GM18499 (cell line): ENCODE measurements around the gene CTSF.
"Not testable (repeated sequence)": the region's sequence is repeated elsewhere in the genome, so short reads cannot be mapped to it uniquely, and the experiment has no call there.

Experiments
- ATAC-seq: cut with Tn5 transposase; IDR thresholded peaks from one replicate; pipeline ENCODE4 v1.9.1; 2021; ENCODE audit warnings: moderate number of reproducible peaks; ENCODE audit not compliant: insufficient read depth, unreplicated experiment

CTSF gene

DNA sequence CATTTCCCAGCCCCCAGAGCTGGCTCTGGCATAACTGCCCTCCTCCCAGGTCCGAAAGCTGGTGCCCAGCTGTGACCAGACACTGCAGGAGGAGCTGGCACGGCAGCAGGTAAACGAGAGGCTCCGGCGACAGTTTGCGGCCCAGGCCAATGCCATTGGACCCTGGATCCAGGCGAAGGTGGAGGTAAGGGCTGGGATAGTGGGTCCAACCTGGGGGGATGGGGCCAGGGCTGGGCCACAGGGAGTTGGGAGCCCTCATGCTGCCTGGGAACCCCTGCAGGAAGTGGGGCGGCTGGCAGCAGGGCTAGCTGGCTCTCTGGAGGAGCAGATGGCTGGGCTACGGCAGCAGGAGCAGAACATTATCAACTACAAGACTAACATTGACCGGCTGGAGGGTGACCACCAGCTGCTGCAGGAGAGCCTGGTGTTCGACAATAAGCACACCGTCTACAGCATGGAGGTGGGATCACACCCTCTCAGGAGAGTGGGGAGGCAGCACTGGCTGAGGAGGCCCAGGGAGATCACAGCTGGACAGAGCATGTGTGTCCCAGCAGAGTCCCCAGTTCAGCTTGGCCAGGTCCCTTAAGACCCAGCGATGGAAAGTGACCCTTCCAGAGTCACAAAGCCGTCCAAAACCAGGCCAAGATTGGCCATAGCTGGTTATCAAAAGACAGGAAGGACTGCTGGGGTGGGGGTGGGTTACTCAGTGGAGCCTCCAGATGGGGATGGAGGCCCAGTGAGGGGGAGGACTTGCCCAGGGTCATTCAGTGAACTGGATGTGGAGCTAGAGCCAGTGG, 7.0 kb downstream of the CTSF start:
- ATAC-seq: no peak

DNA sequence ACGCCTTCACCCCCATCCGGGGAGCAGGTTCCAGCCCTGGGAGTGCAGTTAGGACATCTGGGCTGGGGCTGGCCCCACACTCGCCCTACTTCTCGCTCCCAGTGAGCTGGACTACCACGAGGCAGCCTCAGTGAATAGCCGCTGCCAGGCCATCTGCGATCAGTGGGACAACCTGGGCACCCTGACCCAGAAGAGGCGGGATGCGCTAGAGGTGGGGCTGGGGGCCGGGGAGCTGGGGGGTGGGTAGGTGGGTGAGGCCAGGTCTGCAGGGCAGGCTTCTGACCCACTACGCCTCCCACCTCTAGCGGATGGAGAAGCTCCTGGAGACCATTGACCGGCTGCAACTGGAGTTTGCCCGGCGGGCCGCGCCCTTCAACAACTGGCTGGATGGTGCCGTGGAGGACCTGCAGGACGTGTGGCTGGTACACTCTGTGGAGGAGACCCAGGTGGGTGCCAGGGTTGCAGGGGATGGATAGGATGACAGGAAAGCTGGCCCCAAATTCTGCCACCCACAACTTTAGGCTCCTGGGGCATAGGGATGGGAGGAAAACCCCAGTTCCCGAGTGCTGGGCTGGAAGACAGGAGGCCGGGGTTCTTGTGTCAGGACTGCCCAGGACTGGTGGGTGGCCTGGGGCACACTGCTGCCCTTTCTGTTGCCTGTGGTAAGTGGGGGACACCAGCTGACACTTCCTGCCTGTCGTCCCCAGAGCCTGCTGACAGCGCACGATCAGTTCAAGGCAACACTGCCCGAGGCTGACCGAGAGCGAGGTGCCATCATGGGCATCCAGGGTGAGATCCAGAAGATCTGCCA, 8.3 kb downstream of the CTSF start:
- no peak for ATAC-seq

DNA sequence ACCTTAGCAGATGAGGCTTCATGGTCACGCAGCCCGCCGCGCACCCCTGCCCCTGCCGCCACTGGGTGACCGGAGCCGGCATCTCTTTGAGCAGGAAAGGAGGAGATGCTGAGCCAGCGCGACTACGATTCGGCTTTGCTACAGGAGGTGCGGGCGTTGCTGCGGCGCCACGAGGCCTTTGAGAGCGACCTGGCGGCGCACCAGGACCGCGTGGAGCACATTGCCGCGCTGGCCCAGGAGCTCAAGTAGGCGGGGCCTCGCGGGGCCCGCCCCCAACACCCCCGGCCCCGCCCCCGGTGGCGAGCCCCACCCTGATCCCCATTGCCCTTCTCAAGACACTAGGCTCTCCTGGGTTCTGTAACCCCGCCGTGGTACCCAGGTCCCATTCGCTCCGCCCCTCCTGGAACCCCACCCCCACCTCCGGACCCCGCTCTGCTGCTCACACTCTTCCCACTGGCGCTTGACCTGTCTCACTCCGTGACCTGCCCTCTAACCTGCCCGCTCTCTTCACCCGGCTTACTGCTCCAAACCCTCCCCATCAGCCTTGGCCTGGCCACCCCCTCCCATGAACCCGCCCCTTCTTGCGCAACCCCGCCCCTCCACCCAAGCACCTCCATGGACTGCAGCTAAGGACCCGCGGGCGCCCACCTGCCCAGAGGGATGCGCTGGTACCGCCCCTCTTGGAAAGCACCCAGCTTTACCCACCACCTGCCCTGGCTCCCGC, 9.1 kb downstream of the CTSF start:
- ATAC-seq: no peak

DNA sequence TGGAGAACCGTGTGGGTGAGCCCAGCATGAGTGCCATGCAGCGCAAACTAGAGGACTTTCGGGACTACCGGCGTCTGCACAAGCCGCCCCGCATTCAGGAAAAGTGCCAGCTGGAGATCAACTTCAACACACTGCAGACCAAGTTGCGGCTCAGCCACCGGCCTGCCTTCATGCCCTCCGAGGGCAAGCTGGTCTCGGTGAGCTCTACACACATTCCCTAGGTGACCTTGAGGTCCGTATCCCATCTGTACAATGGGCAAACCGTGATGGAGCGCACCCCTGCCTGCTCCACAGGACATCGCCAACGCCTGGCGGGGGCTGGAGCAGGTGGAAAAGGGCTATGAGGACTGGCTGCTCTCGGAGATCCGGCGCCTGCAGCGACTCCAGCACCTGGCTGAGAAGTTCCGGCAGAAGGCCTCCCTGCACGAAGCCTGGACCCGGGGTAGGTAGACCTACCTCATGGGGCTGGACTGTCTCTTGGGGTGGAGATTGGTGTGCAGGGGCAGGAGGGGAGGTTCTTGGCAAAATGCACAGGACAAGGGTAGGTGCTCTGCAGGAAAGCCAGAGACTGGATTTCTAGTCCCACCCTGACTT, 10.6 kb downstream of the CTSF start:
- ATAC-seq: no peak

DNA sequence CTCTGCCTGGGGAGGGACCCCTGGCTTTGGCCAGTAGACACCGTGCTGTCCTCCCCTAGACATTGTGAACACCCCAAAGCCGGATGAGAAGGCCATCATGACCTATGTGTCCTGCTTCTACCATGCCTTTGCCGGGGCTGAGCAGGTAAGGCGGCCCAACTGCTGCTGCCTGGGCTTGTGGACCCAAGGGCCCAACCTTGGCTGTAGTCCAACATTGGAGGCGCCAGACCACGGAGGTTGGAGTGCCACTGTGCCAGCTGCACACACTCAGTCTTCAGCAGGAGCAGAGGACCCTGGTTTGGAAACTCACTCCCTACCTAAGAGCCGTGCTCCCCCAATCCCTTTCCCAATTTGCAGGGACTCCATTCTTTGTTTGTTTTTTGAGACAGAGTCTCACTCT, 12.3 kb downstream of the CTSF start:
- ATAC-seq: no peak

DNA sequence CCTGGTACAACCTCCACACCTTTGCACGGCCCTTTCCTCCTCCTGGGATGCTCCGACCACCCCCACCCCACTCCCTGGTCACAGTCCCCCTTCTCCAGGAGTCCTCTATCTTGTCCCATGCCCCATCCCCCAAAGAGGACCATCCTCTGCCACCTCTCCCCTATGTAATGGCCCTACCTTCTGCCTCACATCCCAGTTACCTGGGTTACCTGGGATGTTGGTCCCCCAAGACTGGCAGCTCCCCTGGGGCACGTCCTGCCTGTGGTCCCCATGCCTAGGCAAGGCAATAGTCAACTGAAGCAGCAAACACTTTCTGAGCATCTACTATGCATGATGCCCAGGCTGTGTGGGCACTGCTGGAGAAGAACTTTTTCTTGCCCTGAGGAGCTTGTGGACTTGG, 13.0 kb downstream of the CTSF start:
- no peak for ATAC-seq

DNA sequence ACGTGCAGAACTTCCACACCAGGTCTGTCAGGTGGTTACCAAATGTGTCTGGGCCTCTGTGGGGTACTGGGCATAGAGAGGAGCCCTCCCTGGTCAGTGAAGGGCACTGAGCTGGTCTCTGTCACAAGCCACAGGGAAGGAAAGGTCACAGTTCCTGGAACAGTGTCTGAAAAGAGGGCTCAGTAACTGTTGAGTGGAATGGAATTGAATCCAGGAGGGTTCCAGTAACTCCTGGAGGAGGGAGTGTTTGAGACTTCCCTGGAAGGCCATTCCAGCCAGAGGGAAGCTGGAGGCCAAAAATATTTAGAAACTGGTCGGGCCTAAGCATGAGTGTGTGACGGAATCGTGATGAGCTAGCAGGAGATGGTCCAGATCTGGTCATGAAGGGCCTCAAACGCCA, 13.8 kb downstream of the CTSF start:
- no peak for ATAC-seq

DNA sequence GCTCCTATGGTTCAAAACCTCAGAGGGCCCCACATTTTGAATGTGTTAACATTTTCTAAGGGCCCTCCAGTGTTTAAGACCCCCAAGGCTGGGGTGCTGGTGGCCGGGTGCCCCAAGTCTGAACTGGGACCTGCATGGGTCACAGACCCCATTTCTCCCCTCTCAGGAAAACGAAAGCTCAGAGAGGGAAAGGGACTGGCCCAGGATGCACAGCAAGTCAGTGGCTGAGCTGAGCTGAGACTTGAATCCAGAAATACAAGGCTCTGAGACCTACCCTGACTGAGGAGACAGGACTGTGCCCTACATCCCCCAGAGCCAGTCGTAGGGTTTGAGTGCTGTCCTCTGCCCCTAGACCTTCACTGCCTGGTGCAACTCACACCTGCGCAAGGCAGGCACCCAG, 17.5 kb downstream of the CTSF start:
- ATAC-seq: no peak

DNA sequence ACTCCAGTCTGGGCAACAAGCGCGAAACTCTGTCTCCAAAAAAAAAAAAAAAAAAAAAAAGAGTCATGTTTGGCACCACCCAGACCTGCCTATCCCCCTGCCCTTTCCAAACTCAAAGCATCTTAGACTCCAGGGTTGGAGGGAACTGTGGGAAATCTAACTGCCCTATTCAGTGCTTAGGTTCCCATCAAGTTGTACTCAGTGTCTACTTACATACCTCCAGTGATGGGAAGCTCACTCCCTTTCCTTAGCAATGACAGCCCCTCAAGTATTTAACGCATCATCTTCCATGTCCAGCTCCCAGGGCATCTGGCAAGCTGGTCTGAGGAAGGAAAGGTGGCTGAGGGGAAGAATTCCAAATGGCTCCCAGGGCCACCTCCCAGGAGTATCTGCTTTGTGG, 18.7 kb downstream of the CTSF start:
- no peak for ATAC-seq

DNA sequence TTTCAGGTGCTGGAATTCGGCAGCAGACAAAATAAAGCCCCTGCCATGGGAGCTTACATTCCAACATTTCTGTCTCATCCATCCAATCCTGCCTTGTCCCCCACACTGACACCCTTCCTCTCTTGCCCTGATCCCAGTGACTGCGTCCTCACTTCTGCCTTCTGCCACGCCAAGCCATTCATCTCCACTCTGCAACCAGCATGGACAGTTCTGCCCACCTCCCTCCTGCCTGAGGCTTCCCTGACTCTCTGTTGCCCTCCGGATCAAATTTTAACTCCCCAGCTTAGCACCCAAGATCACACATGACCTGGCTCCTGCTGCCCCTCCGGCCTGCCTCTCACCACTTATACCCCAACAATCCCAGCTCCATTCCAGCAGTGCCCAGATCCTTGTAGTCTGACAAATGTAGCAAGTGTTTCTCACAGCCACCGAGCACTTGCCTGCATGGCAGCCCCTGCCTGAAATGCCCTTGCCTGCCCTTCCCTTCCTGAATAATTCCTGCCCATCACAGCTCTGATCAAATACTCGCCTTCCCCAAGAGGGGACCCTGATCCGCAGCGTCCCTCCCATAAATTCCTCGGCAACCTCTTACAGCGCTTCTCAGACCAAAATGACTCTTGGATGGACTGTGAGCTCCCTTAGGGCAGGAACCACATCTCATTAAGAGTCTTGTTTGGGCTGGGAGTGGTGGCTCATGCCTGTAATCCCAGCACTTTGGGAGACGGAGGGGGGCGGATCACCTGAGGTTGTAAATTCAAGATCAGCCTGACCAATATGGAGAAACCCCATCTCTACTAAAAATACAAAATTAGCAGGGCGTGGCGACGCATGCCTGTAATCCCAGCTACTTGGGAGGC, 19.4 kb downstream of the CTSF start:
- ATAC-seq: no peak

DNA sequence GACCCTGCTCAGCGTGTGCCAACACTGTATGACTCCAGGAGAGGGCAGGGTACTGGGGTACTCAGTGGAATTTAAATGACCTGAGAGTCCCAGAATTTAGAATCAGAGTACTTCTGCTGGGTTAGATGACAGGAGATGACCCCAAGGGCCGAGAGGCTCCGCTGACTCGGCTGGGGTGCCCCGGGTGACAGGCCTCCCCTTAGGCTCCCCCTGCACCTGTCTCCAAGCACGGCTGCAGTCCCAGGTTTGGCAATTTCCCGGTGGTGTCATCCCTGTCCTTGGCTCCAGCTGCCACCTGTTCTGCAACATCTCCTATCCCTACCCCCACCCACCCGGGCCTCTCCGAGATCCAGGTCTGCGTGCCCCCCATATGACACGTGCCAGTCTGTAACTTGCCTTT, 20.4 kb downstream of the CTSF start:
- no peak for ATAC-seq

DNA sequence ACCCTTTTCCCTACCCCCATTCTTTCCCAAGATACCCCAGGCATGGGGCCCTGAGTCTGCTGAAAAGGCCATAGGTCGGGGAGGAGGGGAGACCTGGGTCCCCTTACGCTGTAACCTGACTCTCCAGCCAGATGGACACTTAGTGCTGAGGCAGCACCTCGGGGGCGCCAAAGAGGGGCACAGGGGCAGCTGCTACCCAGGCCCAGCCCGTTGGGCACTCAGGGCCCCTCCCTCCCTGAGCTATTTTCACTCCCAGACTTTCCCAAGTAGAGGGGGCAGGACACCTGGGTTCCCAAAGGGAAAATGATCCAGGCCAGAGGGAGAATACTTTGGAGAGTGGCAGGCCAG, 20.8 kb downstream of the CTSF start:
- no peak for ATAC-seq

DNA sequence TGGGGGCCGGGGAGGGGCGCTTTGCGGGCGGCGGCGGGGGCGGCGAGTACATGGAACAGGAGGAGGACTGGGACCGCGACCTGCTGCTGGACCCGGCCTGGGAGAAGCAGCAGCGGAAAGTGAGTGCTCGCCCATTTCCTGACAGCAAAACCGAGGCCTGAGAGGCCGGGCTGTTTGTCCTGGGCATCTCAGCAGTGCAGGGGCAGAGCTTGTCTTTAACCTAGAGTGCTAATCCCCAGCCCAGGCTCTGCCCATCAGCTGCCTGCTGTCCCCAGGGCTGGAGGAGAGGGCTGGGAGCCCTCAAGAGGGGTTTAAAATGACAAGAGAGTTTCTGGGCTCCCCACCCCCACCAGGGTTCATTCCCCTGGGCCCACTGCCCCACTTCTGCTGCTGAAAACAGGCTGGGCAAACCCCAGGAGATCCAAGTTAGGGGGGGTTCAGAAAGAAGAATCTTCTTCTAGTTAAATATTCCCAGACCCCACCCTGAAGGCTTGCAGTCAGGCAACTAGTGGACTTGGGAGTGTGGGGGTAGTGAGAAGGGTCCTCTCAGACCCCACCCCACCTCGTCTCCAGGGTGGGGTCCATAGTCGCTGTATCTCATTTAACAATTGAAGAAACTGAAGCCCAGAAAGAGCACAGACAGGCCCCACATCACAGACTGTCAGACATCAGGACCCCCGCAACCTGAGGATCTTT, 21.3 kb downstream of the CTSF start:
- no peak for ATAC-seq

DNA sequence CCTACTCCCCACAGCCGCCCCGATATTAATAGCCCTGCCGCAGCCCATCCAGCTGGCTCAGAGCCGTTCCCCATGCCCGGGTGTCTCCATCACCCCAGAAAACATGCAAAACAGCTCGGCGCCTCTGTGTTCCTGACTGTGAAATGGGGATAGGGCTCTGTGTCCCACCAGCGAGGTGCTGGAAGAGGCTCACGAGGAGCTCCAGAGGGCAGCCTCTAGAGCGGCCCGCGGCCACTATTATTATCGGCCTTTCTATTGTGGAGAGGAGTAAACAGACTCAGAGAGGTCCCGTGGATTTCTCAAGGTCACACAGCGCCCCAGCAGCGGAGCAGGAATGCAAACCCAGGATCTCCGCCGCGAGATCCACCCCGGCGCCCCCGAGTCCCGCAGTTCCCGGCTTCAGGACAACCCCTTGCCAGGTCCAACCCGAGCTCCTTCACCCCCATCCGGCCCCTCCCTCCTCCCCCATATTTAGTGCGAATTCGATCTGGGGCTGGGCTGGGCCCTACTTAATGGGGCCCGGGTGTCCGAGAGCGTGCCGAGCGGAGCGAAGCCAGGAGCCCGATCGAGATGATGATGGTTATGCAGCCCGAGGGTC, 21.9 kb downstream of the CTSF start, which contains the start of gene ACTN3:
ACTN3 (plus strand) TSS at position 536 of the 598 bp plus-strand sequence; CDS start at position 571, 35 bp downstream.
- no peak for ATAC-seq

DNA sequence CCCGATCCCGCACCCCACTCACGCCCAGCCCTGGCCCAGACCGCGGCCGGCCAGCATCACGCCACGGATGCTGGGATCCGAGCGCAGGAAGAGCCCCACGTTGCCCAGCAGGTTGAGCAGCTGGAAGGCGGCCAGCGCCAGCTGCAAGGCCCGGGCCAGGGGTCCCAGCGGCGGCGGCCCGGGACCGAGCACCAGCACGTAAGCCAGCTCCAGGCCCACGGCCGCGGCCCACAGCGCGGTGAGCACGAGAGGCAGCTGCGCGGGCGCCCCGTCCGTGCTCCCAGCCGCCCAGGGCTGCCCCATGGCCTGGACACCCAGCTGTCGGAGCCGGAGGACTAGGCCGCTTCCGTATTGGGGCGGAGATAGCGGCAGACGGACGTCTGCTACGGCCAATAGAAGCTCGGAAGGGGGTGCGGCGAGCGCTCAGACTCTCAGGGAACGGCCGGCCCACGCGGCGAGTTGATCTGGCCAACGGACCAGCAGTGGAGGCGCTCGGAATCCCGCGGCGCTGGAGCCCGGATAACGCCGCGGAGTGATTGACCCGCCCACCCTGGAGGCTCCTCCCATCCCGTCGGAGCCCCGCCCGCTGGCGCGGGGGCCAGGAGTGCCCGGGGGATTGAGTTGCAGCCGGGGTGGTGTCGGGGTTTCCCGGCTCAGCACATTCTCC, 22.6 kb downstream of the CTSF start, which contains the start of gene ZDHHC24:
ZDHHC24 (minus strand) TSS at position 348 of the 667 bp plus-strand sequence; CDS start at position 303, 45 bp downstream.
- peak; percentile 56 for ATAC-seq

DNA sequence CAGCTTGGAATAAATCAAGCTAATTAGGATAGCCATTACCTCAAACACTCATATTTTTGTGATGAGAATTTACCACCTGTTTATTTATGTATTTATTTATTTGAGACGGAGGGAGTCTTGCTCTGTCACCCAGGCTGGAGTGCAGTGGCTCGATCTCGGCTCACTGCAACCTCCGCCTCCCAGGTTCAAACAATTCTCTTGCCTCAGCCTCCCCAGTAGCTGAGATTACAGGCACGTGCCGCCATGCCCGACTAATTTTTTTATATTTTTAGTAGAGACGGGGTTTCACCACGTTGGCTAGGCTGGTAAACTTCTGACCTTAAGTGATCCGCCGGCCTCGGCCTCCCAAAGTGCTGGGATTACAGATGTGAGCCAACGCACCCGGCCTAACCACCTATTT, 23.5 kb downstream of the CTSF start:
- not testable (repeated sequence) for ATAC-seq

DNA sequence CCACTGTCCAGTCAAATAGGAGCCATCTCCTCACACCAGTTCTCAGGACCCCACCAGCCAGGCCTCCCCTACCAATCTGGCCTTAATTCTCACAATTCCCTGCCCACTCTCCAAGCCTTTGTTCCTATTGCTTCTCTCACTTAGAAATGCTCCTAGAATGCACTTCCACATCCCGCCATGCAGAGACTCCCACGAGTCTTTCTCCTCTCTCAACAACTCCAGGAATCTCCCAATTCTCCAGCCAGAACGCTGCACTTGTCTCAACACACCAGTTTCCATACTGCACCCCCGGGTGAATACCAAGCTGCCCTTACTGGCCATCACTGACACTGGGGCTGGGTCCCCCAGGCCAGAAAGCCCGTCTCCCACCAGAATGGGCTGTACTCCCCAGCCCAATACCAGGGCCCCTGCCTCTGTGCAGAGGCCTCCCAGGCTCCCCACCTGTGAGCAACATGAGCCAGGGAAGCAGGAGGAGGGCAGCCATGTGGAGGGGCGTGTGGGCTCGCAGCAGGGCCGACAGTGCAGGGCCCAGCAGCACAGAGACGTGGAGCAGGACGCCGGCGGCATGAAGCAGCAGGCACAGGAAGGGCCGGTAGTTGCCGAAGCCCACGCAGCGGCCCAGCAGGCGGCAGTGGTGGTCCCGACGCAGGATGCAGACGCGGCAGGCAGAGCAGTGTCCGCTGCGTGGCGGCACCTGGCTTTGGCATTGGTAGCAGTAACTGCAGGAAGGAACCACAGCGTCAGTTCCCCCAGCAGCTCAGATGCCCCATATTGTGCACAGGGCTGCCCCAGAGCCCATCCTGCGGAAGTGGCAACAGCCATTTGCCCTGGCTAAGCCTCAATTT, 24.9 kb downstream of the CTSF start:
- ATAC-seq: no peak
